Frontal cortex (tissue), 4 donors: ENCODE measurements around the gene DNASE2B. TPM values are rescaled to one million over a fixed set of nuclear protein-coding genes. Genes with fewer than 3 reads are reported as not detected.
A peak's percentile ranks its signal among the peaks of the same experiment; 100 is the strongest.

Experiments used
- DNase-seq, 2 donors: peaks; one replicate each; pipeline ENCODE4 v3.0.0; 2012; ENCODE audit warnings: low spot score in 2 of 2
- FAIRE-seq: peaks from 2 replicates; lab custom pipeline; 2012; peaks lifted over from hg19 to GRCh38; lab: Jason Lieb, UNC
- total RNA-seq: library from RNA; depleted of rRNA; stranded (reverse); fragments of >200 nt; gene quantifications from one replicate; pipeline ENCODE4 v1.2.3, GENCODE V29; 2014
- donor health status: control.
- donor health status: control.
- donor health status: control.

The DNASE2B gene
- total RNA-seq = not detected

DNA sequence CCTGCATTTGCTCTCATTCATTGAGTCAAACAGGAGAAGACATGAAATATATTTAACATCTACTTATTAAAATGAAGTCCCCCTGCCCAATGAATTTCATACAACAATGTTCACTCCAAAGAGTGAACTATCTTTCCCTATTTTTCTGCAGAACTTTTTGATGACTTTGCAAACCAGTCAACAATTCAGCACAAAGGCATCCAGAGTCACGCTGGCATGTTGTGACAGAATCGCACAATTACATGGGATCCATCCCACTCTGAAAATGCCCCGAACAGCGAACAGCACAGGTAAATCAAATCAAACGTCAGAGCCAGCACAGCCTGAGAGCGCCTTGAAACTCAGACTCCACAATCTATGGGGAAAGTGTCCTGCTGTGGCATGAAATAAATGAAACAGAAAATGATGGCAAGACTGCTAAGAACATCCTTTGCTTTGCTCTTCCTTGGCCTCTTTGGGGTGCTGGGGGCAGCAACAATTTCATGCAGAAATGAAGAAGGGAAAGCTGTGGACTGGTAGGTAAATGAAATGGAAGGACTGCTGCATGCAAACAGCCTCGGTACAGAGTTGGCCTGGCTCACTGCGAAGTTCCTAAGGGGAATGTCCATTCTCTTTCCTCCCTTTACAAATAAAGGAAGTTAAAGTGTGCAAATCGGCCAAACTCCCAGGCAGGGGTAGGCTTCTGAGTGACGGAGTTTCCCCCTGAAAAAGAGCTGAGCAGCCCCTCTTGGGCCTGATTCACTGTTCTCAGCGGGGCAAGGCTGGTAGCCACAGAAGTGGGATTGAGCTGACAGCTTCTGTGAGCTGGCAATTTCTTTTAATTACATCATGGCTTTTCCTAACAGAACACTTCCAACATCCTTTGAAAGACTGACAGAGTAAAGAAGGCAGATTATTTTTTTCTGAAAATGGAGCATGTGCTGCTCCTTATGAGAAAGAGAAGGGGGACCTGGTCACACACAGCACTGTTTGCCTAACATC lies at the start of gene DNASE2B:
DNASE2B (plus strand) TSS at position 310 of the 981 bp plus-strand sequence; CDS start at position 391, 81 bp downstream.
- FAIRE-seq (no peak), DNase-seq (no peak)

DNA sequence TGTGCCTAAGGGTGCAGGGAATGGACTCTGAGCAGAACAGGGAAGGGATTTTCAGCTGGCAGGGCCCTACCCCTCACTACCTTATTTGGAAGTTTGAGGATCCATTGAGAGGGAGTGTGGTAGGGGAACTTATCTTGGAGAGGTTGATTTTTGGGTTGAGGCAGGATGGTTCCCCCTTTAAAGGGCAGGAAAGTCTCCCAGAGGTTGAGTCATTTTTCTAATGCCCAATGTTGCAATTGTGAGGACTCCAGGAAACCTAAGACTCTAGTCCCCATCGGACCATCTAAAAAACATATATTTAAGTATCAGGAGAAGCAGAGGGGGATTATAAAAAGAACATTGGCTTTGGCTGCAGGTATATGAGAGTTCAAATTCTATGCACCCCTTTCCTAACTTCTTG lies 49.5 kb upstream of the DNASE2B start:
- FAIRE-seq (no peak), DNase-seq (no peak)

GRCh38 chr1:84350104-84350503 lies 48.2 kb upstream of the DNASE2B start:
- no peak for DNase-seq
- no peak for FAIRE-seq

- DNase-seq (no peak), FAIRE-seq (no peak)
Observed at GRCh38 chr1:84350550-84350949, 47.7 kb upstream of the DNASE2B start.

DNA sequence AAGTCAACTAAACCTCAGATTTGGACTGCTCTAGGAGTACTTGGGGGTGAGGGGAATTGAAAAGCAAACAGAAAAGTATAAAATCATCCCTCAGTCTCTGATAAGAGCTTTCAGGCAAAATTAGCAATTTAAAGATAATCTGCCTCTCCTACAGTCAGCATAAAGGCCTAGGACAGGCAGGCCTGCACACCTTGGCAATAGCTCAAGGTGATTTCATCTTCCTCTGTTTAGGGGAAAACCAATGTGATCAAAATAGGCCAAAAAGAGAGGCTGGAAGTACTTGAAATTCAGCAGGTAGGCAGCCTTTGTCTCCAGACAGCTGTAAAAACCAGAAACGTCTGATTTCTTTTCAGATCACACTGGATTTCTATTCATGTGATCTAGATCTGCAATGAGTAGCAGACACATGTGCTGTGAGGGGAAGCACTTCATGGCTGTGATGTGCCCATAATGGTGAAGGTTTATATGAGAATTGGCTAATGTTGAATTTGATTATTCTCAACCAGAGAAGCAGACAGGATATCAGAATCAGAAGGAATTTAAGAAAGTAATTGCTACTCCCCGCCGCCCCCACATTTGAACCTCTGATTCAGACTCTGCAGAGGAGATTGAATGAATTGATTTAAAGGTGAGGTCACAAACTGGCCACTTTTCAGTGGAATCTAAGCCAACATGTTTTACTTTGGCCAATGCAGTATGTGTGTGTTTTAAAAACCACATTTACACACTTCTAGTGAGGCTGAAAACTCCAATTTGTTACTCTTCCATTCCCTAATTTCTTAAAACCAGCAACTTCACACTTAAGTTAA lies 45.8 kb upstream of the DNASE2B start:
- DNase-seq (no peak), FAIRE-seq (no peak)

GRCh38 chr1:84353695-84354094 lies 44.6 kb upstream of the DNASE2B start:
- DNase-seq (no peak), FAIRE-seq (no peak)

DNA sequence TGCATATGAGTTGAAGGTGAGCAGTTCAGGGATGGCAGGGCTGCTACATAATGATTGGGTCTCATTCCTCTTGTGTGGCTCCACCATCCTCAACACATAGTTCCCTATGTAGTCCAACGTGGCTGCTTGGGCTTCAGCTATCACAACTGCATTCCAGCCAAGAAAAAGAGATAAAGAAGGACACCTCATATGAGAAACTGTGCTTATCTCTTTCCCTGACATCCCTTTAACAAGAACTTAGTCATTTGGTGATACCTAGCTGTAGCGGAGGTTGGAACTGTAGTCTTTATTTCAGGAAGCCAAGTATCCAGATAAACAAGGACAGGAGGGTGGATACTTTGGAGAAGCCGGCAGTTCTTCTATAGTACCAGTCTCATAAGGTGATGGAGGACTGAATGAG lies 42.7 kb upstream of the DNASE2B start:
- FAIRE-seq (no peak), DNase-seq (no peak)

DNA sequence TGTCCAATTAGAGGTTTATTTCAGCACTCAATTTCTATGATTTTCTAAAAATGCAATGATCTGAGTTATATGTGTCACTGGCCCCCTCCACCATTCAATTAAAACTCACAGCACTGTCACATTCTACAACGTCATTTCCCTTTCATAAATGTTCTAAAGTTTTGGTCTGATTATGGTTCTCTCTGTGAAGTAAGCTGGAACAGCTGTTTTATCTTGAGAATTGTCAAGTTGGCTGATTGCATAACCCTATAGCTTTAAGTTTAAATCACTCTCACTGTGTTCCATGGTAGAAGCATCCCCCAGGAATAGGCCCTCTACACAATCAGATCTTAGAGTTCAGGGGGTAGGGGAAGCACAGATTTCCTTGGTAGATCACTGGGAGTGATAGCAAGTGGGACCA lies 41.4 kb upstream of the DNASE2B start:
- FAIRE-seq (no peak), DNase-seq (no peak)

- FAIRE-seq = no peak
- DNase-seq = no peak
Observed at GRCh38 chr1:84358695-84359094, 39.6 kb upstream of the DNASE2B start.

- DNase-seq = no peak
- FAIRE-seq = no peak
Observed at GRCh38 chr1:84360316-84360715, 38.0 kb upstream of the DNASE2B start.

DNA sequence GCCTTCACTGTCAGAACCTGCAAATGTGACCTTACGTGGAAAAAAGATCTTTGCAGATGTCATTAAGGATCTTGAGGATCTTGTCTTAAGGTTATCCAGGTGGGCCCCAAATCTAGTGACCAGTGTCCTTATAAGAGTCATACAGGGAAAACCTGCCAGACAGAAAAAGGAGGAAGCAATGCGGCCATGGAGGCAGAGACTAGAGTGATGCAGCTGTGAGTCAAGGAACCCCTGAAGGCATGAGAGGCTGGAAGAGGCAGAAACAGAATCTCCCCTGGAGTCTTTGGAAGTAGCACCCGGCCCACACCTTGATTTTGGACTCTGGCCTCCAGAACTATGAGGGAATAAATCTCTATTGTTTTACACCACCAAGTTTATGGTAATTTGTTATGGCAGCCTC lies 36.5 kb upstream of the DNASE2B start:
- FAIRE-seq (no peak), DNase-seq (no peak)

- DNase-seq (no peak), FAIRE-seq (no peak)
Observed at GRCh38 chr1:84363019-84363418, 35.3 kb upstream of the DNASE2B start.

GRCh38 chr1:84363622-84364021 lies 34.7 kb upstream of the DNASE2B start:
- no peak for FAIRE-seq
- no peak for DNase-seq

GRCh38 chr1:84365225-84366221 lies 32.8 kb upstream of the DNASE2B start:
- no peak for FAIRE-seq

DNA sequence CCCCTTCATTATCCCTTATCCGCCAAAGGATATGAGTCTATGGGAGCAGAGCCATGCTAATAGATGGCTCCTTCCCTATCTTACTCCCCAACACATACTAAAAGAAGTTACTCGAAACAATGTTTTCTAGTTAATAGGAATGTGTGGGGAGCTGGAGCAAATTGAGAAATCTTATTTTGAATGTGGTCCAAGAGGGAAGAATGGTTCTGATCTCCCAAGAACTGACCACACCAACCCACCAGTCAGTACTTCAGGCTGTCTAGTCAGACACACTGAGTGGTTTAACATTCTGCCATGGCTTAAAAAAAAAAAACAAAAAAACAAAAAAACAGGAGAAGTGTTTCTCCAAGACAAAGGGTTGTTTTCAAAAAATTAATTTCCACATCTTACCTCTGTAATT lies 31.5 kb upstream of the DNASE2B start:
- DNase-seq (no peak), FAIRE-seq (no peak)

More at GRCh38 chr1:84365225-84366221, 32.8 kb upstream of the DNASE2B start:
- DNase-seq = peak in 1 of 2 donors; percentile 14

DNA sequence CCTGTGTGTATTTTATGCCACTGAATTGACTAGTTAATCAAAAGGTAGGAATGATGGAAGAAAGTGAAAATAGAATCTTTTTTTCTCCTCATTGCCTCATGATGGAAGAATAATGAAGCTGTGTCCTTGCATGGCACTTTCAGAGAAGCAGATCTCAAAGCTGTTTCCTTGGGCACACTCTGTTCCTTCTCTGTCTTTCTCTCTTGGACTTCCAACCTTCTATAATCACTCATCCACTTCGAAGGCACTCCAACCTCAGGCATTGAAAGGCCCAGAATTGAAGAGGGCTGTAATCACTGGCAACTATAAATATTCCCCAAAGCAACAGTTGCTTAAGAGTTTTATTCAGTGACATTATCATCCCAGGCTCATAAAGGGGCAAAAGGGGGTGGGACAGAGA lies 31.1 kb upstream of the DNASE2B start:
- FAIRE-seq = no peak

DNA sequence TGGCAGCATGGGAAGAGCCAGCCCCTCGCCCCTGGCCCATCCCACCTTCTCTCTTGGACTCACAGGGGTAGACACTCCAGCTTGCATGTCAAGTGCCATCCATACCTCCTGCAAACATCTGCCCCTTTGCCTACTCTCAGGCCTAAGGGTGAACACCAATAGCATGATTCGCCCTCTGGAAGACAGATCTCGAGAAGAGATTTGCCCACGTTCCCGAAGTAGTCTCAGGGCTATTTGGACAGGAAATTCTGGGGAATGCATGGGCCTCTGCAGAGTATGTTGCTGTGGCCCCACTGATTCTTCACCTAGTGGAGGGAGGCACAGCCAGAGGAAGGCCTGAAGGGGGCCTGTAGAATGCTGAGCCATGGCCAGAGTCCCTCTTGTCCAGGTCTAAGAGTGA lies 29.8 kb upstream of the DNASE2B start:
- FAIRE-seq = no peak
- no peak for DNase-seq

More for the DNA sequence above, 31.1 kb upstream of the DNASE2B start:
- DNase-seq = no peak

GRCh38 chr1:84370266-84370665 lies 28.0 kb upstream of the DNASE2B start:
- DNase-seq (no peak), FAIRE-seq (no peak)

DNA sequence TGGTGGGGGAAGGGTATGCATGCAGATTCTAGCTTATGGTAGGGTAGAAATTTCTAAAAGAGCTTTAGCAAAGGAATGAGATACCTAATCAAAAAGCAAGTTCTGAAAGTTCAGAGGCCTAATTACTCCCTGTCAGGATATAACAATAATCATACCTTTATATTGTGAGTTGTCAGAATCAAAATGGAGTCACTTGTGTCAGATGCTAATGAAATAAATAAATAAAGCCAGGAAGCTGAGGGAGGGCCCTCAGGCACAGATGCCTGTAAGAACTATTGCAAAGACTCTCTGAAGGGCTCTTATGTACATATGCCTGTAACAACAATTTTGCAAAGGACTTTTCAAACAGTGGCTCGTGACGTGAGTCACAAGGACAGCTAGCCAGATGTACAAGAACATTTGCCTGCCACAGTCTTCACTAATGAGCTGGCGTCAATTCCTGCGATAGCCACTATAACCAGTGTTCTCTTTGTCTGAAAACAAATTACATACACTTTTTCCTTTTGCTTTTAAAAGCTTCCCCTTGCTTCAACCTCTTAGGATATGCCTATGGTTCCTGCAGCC lies 27.4 kb upstream of the DNASE2B start:
- DNase-seq (no peak), FAIRE-seq (no peak)
